Uterus (tissue), 4 donors: Measurements from ENCODE around the gene KLF6. TPM values are rescaled to one million over a fixed set of nuclear protein-coding genes. Genes with fewer than 3 reads are reported as not detected.

Experiments used
- DNase-seq, 2 donors: peaks; one replicate each; pipeline ENCODE4 v3.0.0-alpha.2; 2019 to 2020
- H3K27ac ChIP-seq, 2 donors: fragments of 200-600 bp; sonication (generic); 1 replicate in 1 of 2; 2 replicates in 1 of 2; pipeline ENCODE4 v1.5.1; 2016 to 2018
- H3K27me3 ChIP-seq, 2 donors: fragments of 200-600 bp; sonication (generic); one replicate each; pipeline ENCODE4 v1.5.1; 2018 to 2019; ENCODE audit warnings: control low read depth in 1 of 2
- H3K36me3 ChIP-seq, 2 donors: fragments of 200-600 bp; sonication (generic); one replicate each; pipeline ENCODE4 v1.5.1; 2019; ENCODE audit warnings: control low read depth in 1 of 2
- H3K4me1 ChIP-seq, 2 donors: fragments of 200-600 bp; sonication (generic); one replicate each; pipeline ENCODE4 v1.5.1; 2018 to 2019; ENCODE audit warnings: control low read depth in 1 of 2
- H3K4me3 ChIP-seq, 2 donors: fragments of 200-600 bp; sonication (generic); 1 replicate in 1 of 2; 2 replicates in 1 of 2; pipeline ENCODE4 v1.5.1; 2018 to 2019; ENCODE audit warnings: mild to moderate bottlenecking in 1 of 2
- H3K9me3 ChIP-seq, 2 donors: fragments of 200-600 bp; sonication (generic); one replicate each; pipeline ENCODE4 v1.5.1; 2019; ENCODE audit warnings: control low read depth in 1 of 2
- CTCF ChIP-seq, 4 experiments: fragments of 200-600 bp in 2 of 4; fragments of 450-650 bp in 2 of 4; sonication (generic) in 2 of 4; IDR thresholded peaks; one replicate each; pipeline ENCODE4 v1.5.1; 2016 to 2019; ENCODE audit warnings: antibody characterized with exemption in 4 of 4, mild to moderate bottlenecking in 2 of 4, moderate library complexity in 1 of 4
- POLR2A ChIP-seq, 2 donors: fragments of 450-650 bp; IDR thresholded peaks; one replicate each; pipeline ENCODE4 v1.6.1; 2016; ENCODE audit warnings: antibody characterized with exemption in 2 of 2, mild to moderate bottlenecking in 1 of 2, moderate library complexity in 1 of 2
- intact Hi-C: fragments of 100-400 bp; cut with DNase I; formaldehyde crosslinking; loops from one replicate; pipeline ENCODE4 v1.15.1; 2023; ENCODE audit warnings: low total_unique reads
- total RNA-seq, 4 donors: library from RNA; depleted of rRNA in 3 of 4; stranded (reverse); fragments of >200 nt in 3 of 4; gene quantifications; one replicate each; pipeline versions ENCODE4 v1.1.0 to v1.2.4, GENCODE V29; 2014 to 2023
- donor health status: DM: yes; HTN: yes; CAD: no.

KLF6 gene
- total RNA-seq, 4 donors from 2014 or later: 47.9 to 128 (median 87.4) TPM

GRCh38 chr10:3816995-3817394 lies 32.0 kb upstream of the KLF6 start:
- H3K4me3 ChIP-seq: no peak overlapping the region
- no peaks in the 10 kb centered on the region for H3K27me3 ChIP-seq
- intact Hi-C loops: no loop called here
- H3K36me3 ChIP-seq: no peaks in the 10 kb centered on the region
- H3K27ac ChIP-seq: no peak overlapping the region
- no peak for TF ChIP-seq CTCF (IDR thresholded peaks at IDR 0.05)
- TF ChIP-seq POLR2A (IDR thresholded peaks at IDR 0.05): no peak
- H3K4me1 ChIP-seq: no peaks in the 10 kb centered on the region
- no peak for DNase-seq
- H3K9me3 ChIP-seq: no peaks in the 10 kb centered on the region

- no peak overlapping the region for H3K4me3 ChIP-seq
- TF ChIP-seq POLR2A (IDR thresholded peaks at IDR 0.05) (no peak), CTCF (IDR thresholded peaks at IDR 0.05) (no peak)
- H3K36me3 ChIP-seq: no peaks in the 10 kb centered on the region
- H3K4me1 ChIP-seq: no peaks in the 10 kb centered on the region
- no peak for DNase-seq
- no peaks in the 10 kb centered on the region for H3K9me3 ChIP-seq
- H3K27me3 ChIP-seq: no peaks in the 10 kb centered on the region
- intact Hi-C loops: no loop called here
- H3K27ac ChIP-seq: no peak overlapping the region
Observed at GRCh38 chr10:3814838-3815220, 29.8 kb upstream of the KLF6 start.

- intact Hi-C loops: no loop called here
- H3K4me3 ChIP-seq: no peak overlapping the region
- TF ChIP-seq CTCF (IDR thresholded peaks at IDR 0.05) (no peak), POLR2A (IDR thresholded peaks at IDR 0.05) (no peak)
- H3K27ac ChIP-seq: no peak overlapping the region
- no peaks in the 10 kb centered on the region for H3K9me3 ChIP-seq
- no peaks in the 10 kb centered on the region for H3K36me3 ChIP-seq
- no peaks in the 10 kb centered on the region for H3K4me1 ChIP-seq
- H3K27me3 ChIP-seq: no peaks in the 10 kb centered on the region
- no peak for DNase-seq
Observed at GRCh38 chr10:3813986-3814837, 29.2 kb upstream of the KLF6 start.

GRCh38 chr10:3813267-3813666 lies 28.3 kb upstream of the KLF6 start:
- DNase-seq: no peak
- Histone ChIP-seq H3K36me3 (no peaks in the 10 kb centered on the region), H3K9me3 (no peaks in the 10 kb centered on the region), H3K4me1 (no peaks in the 10 kb centered on the region), H3K27ac (no peak overlapping the region), H3K27me3 (no peaks in the 10 kb centered on the region), H3K4me3 (no peak overlapping the region)
- intact Hi-C loops: no loop called here
- no peak for TF ChIP-seq POLR2A (IDR thresholded peaks at IDR 0.05)
- no peak for TF ChIP-seq CTCF (IDR thresholded peaks at IDR 0.05)

- H3K27ac ChIP-seq: peak overlapping the region; percentile 51 to 75
- H3K27me3 ChIP-seq: no peaks in the 10 kb centered on the region
- intact Hi-C loops: no loop called here
- H3K36me3 ChIP-seq: no peaks in the 10 kb centered on the region
- TF ChIP-seq POLR2A (IDR thresholded peaks at IDR 0.05) (no peak), CTCF (IDR thresholded peaks at IDR 0.05) (no peak)
- no peaks in the 10 kb centered on the region for H3K9me3 ChIP-seq
- H3K4me1 ChIP-seq: no peaks in the 10 kb centered on the region
- no peak for DNase-seq
- H3K4me3 ChIP-seq: no peak overlapping the region
Observed at GRCh38 chr10:3812141-3812540, 27.1 kb upstream of the KLF6 start.
